Measurements from ENCODE around the gene ABHD11. TPM values are rescaled to one million over a fixed set of nuclear protein-coding genes. Genes with fewer than 3 reads are reported as not detected.

ABHD11 gene
- total and polyA plus RNA-seq, 9 of the 15 experiments (the other 6 are each of a cell fraction or from before 2014, with no cell fraction given) = 7.7 to 44.2 (median 18.9) TPM

DNA sequence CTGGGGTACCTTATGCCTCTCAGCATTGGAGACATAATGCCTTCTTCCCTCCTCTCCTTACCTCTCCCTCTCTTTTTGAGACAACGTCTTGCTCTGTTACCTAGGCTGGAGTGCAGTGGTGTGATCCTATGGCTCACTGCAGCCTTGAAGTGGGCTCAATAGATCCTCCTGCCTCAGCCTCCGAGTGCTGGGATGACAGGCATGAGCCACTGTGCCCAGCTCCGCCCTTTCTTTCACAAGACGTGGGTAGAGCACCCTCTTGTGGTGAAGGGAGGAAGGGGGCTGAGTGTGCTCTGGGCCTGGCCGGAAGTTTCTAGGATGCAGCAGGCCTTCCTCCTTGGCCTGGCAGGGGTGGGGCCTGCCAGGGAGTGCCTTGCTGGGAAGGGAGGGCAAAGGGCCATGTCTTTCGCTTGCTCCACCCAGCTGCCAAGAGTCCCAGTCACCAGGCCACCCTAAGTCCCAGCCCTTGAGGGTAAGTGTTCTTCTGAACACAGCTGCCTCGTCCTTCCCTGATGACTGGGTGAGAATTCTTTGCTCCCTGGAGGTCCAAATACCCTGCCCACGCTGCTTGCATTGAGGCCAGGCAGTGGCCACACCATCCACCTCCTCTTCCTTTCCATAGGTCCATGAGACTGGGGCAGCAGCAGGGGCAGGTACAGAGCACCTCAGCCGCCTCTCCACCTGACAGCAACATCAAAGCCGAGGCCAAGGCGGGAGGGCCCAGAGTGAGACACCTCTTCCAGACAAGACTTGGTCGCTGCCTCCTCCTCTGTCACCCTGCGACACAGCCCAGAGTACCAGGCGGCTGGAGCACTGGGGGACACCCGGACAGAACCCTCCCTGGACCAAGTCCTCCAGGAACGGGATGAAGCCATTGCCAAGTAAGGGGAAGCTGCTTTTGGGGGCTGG lies 3.7 kb downstream of the ABHD11 start (continued):
- no peak for TF ChIP-seq NUFIP1 (IDR thresholded peaks at IDR 0.05; ENCODE audit: partially characterized antibody)
- TF ChIP-seq, protein P1, sequence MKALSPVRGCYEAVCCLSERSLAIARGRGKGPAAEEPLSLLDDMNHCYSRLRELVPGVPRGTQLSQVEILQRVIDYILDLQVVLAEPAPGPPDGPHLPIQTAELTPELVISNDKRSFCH (CRISPR knock-in tag; IDR thresholded peaks at IDR 0.05) = no peak
- TF ChIP-seq, protein P1 (tag; IDR thresholded peaks at IDR 0.05) = no peak
- TF ChIP-seq RNF2 (IDR thresholded peaks at IDR 0.05) = no peak
- TF ChIP-seq, protein P2, sequence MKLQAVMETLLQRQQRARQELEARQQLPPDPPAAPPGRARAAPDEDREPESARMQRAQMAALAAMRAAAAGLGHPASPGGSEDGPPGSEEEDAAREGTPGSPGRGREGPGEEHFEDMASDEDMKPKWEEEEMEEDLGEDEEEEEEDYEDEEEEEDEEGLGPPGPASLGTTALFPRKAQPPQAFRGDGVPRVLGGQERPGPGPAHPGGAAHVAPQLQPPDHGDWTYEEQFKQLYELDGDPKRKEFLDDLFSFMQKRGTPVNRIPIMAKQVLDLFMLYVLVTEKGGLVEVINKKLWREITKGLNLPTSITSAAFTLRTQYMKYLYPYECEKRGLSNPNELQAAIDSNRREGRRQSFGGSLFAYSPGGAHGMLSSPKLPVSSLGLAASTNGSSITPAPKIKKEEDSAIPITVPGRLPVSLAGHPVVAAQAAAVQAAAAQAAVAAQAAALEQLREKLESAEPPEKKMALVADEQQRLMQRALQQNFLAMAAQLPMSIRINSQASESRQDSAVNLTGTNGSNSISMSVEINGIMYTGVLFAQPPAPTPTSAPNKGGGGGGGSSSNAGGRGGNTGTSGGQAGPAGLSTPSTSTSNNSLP (IDR thresholded peaks at IDR 0.05; ENCODE audit: borderline replicate concordance, low read depth, low read length) = no peak
- peak; percentile 66 for TF ChIP-seq POLR2G (IDR thresholded peaks at IDR 0.05; ENCODE audit: low read depth, low read length)
- TF ChIP-seq RCOR1 (IDR thresholded peaks at IDR 0.05; ENCODE audit: borderline replicate concordance in 1 of 2, low read depth in 2 of 2, low read length in 2 of 2) = peak; percentile 52 to 87; a peak in 3 of 4 replicates
- TF ChIP-seq ZNF76 (CRISPR knock-in tag; IDR thresholded peaks at IDR 0.05; ENCODE audit: borderline replicate concordance) = no peak
- TF ChIP-seq ZNF184 (CRISPR knock-in tag; IDR thresholded peaks at IDR 0.05) = no peak
- no peak for TF ChIP-seq LEF1 (IDR thresholded peaks at IDR 0.05)
- TF ChIP-seq CBX2 (IDR thresholded peaks at IDR 0.05; ENCODE audit: insufficient read depth, low read length, poor library complexity, severe bottlenecking) = no peak
- no peak for TF ChIP-seq KLF13 (tag; IDR thresholded peaks at IDR 0.05; ENCODE audit: borderline replicate concordance, low read depth)
- no peak for TF ChIP-seq ZEB2 (IDR thresholded peaks at IDR 0.05)
- no peak for TF ChIP-seq MED1 (CRISPR knock-in tag; IDR thresholded peaks at IDR 0.05; ENCODE audit: borderline replicate concordance)
- TF ChIP-seq, protein P3, sequence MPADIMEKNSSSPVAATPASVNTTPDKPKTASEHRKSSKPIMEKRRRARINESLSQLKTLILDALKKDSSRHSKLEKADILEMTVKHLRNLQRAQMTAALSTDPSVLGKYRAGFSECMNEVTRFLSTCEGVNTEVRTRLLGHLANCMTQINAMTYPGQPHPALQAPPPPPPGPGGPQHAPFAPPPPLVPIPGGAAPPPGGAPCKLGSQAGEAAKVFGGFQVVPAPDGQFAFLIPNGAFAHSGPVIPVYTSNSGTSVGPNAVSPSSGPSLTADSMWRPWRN (IDR thresholded peaks at IDR 0.05; ENCODE audit: low read depth) = no peak
- no peak for TF ChIP-seq NCOA2 (IDR thresholded peaks at IDR 0.05; ENCODE audit: partially characterized antibody in 2 of 2)
- TF ChIP-seq NCOA1 (IDR thresholded peaks at IDR 0.05; ENCODE audit: low read depth) = 0 out of 2 replicates have a peak, but pooled peaks have one; percentile 15
- TF ChIP-seq ZNF124 (CRISPR knock-in tag; IDR thresholded peaks at IDR 0.05) = no peak
- no peak for TF ChIP-seq ZNF239 (CRISPR knock-in tag; IDR thresholded peaks at IDR 0.05)
- no peak for TF ChIP-seq NONO (IDR thresholded peaks at IDR 0.05; ENCODE audit: low read depth in 2 of 2, low read length in 1 of 2)
- no peak for TF ChIP-seq GATAD2A (IDR thresholded peaks at IDR 0.05)
- TF ChIP-seq ZNF253 (CRISPR knock-in tag; conservative IDR thresholded peaks at IDR 0.05) = no peak
- 0 out of 2 replicates have a peak, but pooled peaks have one; percentile 15 for TF ChIP-seq SPI1 (IDR thresholded peaks at IDR 0.05; ENCODE audit: borderline replicate concordance, low read depth, low read length)
- TF ChIP-seq OTX1 (CRISPR knock-in tag; IDR thresholded peaks at IDR 0.05) = no peak
- TF ChIP-seq ETS2 (tag; IDR thresholded peaks at IDR 0.05; ENCODE audit: borderline replicate concordance, poor library complexity, severe bottlenecking) = no peak
- TF ChIP-seq BACH1 (tag; IDR thresholded peaks at IDR 0.05) = no peak

Data from K562 (cell line).